SH-SY5Y (cell line): ENCODE results near the gene PPP1R15B.

ENCODE experiments used
- GATA2 ChIP-seq: IDR thresholded peaks from 2 replicates; pipeline ENCODE4 v1.6.1; 2011; ENCODE audit warnings: mild to moderate bottlenecking, low read depth, low read length
- GATA3 ChIP-seq: IDR thresholded peaks from 2 replicates; pipeline ENCODE4 v1.6.1; 2011; ENCODE audit warnings: low read depth, mild to moderate bottlenecking, low read length, moderate library complexity

- no peak for TF ChIP-seq GATA2
- no peak for TF ChIP-seq GATA3
These were observed 43.6 kb upstream of the PPP1R15B start for GRCh38 chr1:204455063-204455830.
